ENCODE data around the gene SZT2.

The SZT2 gene

DNA sequence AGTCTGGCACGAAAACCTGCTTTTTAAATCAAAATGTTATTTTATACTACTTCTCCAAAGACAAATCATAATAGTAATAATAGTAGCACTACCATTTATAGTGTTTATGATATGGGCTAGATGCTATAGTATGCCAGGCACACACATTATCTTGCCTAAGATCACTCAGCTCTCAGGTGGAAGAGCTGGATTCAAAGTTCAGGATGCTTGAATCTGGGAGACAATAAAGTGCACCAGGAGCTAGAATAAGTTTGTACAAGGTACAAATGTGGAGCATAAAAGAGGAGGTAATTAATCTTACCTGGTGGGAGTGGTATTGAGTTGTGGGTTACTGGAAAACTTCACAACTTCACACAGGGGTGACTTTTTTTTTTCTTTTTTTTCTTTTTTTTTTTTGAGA, 11.9 kb upstream of the SZT2 start:
- Histone ChIP-seq H3K9me3 (ENCODE audit: insufficient read depth, low read length) (no peaks in the 10 kb centered on the region), H3K4me1 (ENCODE audit: insufficient read depth, insufficient read length) (no peaks in the 10 kb centered on the region), H3K36me3 (ENCODE audit: insufficient read depth, insufficient read length, low read length) (peaks cover 32% of the 10 kb centered on the region), H3K9ac (ENCODE audit: insufficient read length, low read depth) (no peak overlapping the region), H3K4me3 (ENCODE audit: insufficient read length, low read depth) (no peak overlapping the region), H3K27me3 (ENCODE audit: insufficient read depth, insufficient read length) (no peaks in the 10 kb centered on the region)
- TF ChIP-seq ZNF274 (IDR thresholded peaks at IDR 0.05; ENCODE audit: low read depth, low read length) (no peak), YY1 (IDR thresholded peaks at IDR 0.05; ENCODE audit: insufficient read depth, insufficient read length) (no peak), SUZ12 (IDR thresholded peaks at IDR 0.05; ENCODE audit: extremely low read depth, insufficient read depth, insufficient read length) (no peak)
- no peak for DNase-seq (ENCODE audit: low read depth, low spot score)

DNA sequence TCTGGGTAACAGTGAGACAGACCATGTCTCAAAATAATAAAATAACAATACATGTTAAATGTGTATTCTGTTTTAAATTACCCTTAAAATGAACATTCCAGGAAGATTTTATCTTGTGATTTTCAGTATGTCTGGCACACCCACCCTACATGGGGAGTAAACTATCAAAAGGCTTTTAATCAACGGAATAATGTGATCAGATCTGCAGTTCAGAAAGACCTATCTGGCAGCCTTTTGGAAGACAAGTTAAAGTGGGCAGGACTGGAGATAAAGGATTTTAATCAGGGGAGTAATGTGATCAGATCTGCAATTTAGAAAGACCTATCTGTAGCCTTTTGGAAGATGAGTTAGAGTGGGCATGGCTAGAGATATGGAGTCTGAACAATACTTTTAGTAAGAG, 10.2 kb upstream of the SZT2 start:
- TF ChIP-seq SUZ12 (IDR thresholded peaks at IDR 0.05; ENCODE audit: extremely low read depth, insufficient read depth, insufficient read length) (no peak), ZNF274 (IDR thresholded peaks at IDR 0.05; ENCODE audit: low read depth, low read length) (no peak), YY1 (IDR thresholded peaks at IDR 0.05; ENCODE audit: insufficient read depth, insufficient read length) (no peak)
- no peak for DNase-seq (ENCODE audit: low read depth, low spot score)
- Histone ChIP-seq H3K36me3 (ENCODE audit: insufficient read depth, insufficient read length, low read length) (peaks cover 49% of the 10 kb centered on the region), H3K4me3 (ENCODE audit: insufficient read length, low read depth) (no peak overlapping the region), H3K9me3 (ENCODE audit: insufficient read depth, low read length) (no peaks in the 10 kb centered on the region), H3K27me3 (ENCODE audit: insufficient read depth, insufficient read length) (no peaks in the 10 kb centered on the region), H3K9ac (ENCODE audit: insufficient read length, low read depth) (no peak overlapping the region), H3K4me1 (ENCODE audit: insufficient read depth, insufficient read length) (no peaks in the 10 kb centered on the region)

DNA sequence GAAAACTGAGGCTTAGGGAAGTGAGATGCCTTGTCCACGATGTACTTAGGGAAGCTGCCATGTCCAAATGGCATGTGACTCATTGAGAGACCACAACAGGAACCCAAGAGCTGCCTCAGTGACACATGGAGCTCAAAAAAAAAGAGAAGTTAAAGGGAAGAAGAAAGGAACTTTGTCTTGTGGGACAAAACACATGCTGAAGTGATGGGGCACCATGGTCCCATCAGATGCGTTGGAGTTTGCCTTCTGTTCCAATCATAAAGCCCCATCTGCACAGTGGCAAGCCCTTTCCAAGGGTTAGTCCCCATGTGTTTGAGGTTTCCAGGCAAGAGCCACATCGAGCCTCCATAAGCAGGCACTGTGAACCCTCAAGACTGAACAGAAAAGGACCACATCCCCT, 8.1 kb upstream of the SZT2 start:
- no peaks in the 10 kb centered on the region for H3K27me3 ChIP-seq (ENCODE audit: insufficient read depth, insufficient read length)
- no peaks in the 10 kb centered on the region for H3K4me1 ChIP-seq (ENCODE audit: insufficient read depth, insufficient read length)
- no peaks in the 10 kb centered on the region for H3K9me3 ChIP-seq (ENCODE audit: insufficient read depth, low read length)
- DNase-seq (ENCODE audit: low read depth, low spot score), result no peak
- H3K36me3 ChIP-seq (ENCODE audit: insufficient read depth, insufficient read length, low read length), result peaks cover 66% of the 10 kb centered on the region
- no peak overlapping the region for H3K9ac ChIP-seq (ENCODE audit: insufficient read length, low read depth)
- H3K4me3 ChIP-seq (ENCODE audit: insufficient read length, low read depth), result no peak overlapping the region
- TF ChIP-seq ZNF274 (IDR thresholded peaks at IDR 0.05; ENCODE audit: low read depth, low read length) (no peak), YY1 (IDR thresholded peaks at IDR 0.05; ENCODE audit: insufficient read depth, insufficient read length) (no peak), SUZ12 (IDR thresholded peaks at IDR 0.05; ENCODE audit: extremely low read depth, insufficient read depth, insufficient read length) (no peak)

DNA sequence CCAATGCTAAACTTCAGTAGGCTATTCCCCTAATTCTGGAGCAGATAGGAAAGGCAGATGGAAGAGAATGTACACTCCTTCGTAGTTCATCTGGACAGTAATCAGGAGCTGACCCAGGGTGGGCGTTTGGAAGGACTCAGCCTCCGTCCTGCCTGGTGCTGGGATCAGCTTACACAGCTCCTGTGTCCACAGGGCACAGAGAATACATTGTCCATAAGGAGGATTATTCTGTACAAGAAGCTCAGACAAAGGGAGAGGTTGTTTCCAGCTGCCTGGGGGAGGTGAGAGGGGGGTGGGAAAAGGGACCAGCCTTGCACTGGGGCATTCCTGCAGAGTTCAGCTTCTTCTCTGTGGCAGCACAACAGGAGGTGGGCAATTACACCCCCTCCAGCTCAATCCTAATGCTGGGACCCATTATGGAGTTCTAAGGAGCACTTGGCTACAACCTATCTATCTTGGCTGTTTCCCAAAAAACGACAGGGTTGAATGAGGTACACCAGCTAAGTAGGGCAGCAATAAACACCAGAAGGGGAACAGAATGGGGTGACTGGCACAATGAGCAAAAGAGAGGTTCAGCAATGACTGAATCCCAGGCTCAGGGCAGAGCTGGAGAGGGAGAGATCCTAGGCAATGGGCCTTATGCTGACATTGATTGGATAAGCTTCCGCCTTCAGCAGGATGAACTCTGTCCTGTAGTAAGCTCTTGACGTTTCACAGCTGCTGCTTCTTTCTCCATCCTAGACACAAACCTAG, 7.5 kb upstream of the SZT2 start:
- Histone ChIP-seq H3K27me3 (ENCODE audit: insufficient read depth, insufficient read length) (no peaks in the 10 kb centered on the region), H3K4me3 (ENCODE audit: insufficient read length, low read depth) (no peak overlapping the region), H3K9ac (ENCODE audit: insufficient read length, low read depth) (no peak overlapping the region), H3K4me1 (ENCODE audit: insufficient read depth, insufficient read length) (no peaks in the 10 kb centered on the region), H3K36me3 (ENCODE audit: insufficient read depth, insufficient read length, low read length) (peaks cover 72% of the 10 kb centered on the region), H3K9me3 (ENCODE audit: insufficient read depth, low read length) (no peaks in the 10 kb centered on the region)
- no peak for DNase-seq (ENCODE audit: low read depth, low spot score)
- TF ChIP-seq SUZ12 (IDR thresholded peaks at IDR 0.05; ENCODE audit: extremely low read depth, insufficient read depth, insufficient read length), result no peak
- TF ChIP-seq YY1 (IDR thresholded peaks at IDR 0.05; ENCODE audit: insufficient read depth, insufficient read length), result no peak
- no peak for TF ChIP-seq ZNF274 (IDR thresholded peaks at IDR 0.05; ENCODE audit: low read depth, low read length)

DNA sequence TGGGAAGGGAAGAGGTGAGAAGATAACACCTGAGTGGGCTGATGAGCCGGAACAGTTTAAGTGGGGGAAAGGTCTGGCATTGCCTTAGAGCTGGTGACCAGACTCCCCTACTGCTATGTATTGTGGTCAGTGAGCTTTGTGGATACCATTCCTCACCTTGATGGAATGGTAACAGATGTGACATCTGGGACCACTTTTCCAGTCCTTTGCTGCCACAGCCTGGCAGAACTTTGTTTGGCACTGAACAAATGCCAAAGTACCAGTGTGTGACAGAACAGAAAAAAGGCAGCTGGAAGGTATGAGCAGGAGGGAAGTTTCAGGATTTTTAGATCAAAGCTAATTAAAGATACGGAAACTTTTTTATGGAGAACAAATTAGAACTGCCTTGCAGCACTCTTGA, 6.2 kb upstream of the SZT2 start:
- H3K9me3 ChIP-seq (ENCODE audit: insufficient read depth, low read length), result no peaks in the 10 kb centered on the region
- H3K27me3 ChIP-seq (ENCODE audit: insufficient read depth, insufficient read length), result no peaks in the 10 kb centered on the region
- H3K4me1 ChIP-seq (ENCODE audit: insufficient read depth, insufficient read length), result peaks cover 4% of the 10 kb centered on the region
- DNase-seq (ENCODE audit: low read depth, low spot score), result no peak
- no peak overlapping the region for H3K4me3 ChIP-seq (ENCODE audit: insufficient read length, low read depth)
- TF ChIP-seq YY1 (IDR thresholded peaks at IDR 0.05; ENCODE audit: insufficient read depth, insufficient read length) (no peak), SUZ12 (IDR thresholded peaks at IDR 0.05; ENCODE audit: extremely low read depth, insufficient read depth, insufficient read length) (no peak), ZNF274 (IDR thresholded peaks at IDR 0.05; ENCODE audit: low read depth, low read length) (no peak)
- peaks cover 80% of the 10 kb centered on the region for H3K36me3 ChIP-seq (ENCODE audit: insufficient read depth, insufficient read length, low read length)
- H3K9ac ChIP-seq (ENCODE audit: insufficient read length, low read depth), result no peak overlapping the region

DNA sequence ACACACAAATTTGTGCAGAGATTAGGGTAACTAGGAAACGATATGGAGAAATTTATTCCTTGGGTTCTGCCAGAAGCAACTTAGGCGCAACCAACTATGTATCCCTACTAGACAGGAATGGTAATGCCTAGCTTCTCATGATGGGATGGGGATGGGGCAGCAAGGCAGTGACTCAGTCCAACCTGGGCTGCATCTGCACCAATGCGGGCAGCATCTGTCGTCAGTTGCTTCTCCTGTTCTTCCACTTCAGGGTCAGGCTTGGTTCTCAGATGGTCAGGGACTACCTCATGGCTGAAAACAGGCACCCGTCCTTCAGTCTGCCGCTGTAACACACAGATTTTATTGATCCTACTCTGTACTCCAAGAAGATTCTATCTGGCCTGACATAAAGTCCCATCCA, 3.0 kb upstream of the SZT2 start:
- Histone ChIP-seq H3K4me1 (ENCODE audit: insufficient read depth, insufficient read length) (peaks cover 8% of the 10 kb centered on the region), H3K36me3 (ENCODE audit: insufficient read depth, insufficient read length, low read length) (peaks cover 71% of the 10 kb centered on the region), H3K9me3 (ENCODE audit: insufficient read depth, low read length) (no peaks in the 10 kb centered on the region), H3K27me3 (ENCODE audit: insufficient read depth, insufficient read length) (no peaks in the 10 kb centered on the region), H3K4me3 (ENCODE audit: insufficient read length, low read depth) (no peak overlapping the region), H3K9ac (ENCODE audit: insufficient read length, low read depth) (no peak overlapping the region)
- DNase-seq (ENCODE audit: low read depth, low spot score), result no peak
- TF ChIP-seq YY1 (IDR thresholded peaks at IDR 0.05; ENCODE audit: insufficient read depth, insufficient read length) (no peak), SUZ12 (IDR thresholded peaks at IDR 0.05; ENCODE audit: extremely low read depth, insufficient read depth, insufficient read length) (no peak), ZNF274 (IDR thresholded peaks at IDR 0.05; ENCODE audit: low read depth, low read length) (no peak)

DNA sequence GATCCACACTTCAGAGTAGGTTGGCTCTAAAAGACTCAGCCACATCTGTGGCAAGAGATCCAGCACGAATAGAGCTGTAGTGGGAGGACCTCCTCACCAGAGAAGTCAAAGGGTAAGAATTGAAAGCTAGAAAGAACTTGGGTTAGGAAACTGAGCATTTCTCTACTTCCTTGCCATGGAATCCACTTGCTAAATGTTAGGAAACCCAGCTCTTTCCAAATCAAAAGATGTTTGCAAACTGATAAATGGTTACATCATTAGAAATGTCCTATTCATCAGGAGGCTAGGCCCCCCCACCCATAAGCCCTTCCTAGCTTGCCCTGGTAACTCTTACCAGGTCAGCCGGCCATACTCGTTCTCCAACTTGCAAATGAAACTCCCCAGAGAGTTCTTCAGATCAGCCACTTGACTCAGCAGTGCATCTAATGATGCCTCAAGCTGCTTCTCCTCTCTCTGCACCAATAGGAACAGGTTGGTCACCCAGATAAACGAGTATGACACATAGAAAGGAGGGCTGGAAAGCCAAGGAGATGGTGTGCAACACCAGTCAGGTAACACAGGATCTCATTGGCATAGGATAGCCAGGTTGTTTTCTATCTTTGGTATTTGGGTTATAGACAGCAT, 1.6 kb upstream of the SZT2 start:
- TF ChIP-seq YY1 (IDR thresholded peaks at IDR 0.05; ENCODE audit: insufficient read depth, insufficient read length), result no peak
- TF ChIP-seq SUZ12 (IDR thresholded peaks at IDR 0.05; ENCODE audit: extremely low read depth, insufficient read depth, insufficient read length), result no peak
- TF ChIP-seq ZNF274 (IDR thresholded peaks at IDR 0.05; ENCODE audit: low read depth, low read length), result no peak
- no peaks in the 10 kb centered on the region for H3K27me3 ChIP-seq (ENCODE audit: insufficient read depth, insufficient read length)
- DNase-seq (ENCODE audit: low read depth, low spot score), result no peak
- H3K4me1 ChIP-seq (ENCODE audit: insufficient read depth, insufficient read length), result peaks cover 8% of the 10 kb centered on the region
- peak overlapping the region; percentile 91 for H3K9ac ChIP-seq (ENCODE audit: insufficient read length, low read depth)
- H3K9me3 ChIP-seq (ENCODE audit: insufficient read depth, low read length), result no peaks in the 10 kb centered on the region
- peaks cover 57% of the 10 kb centered on the region for H3K36me3 ChIP-seq (ENCODE audit: insufficient read depth, insufficient read length, low read length)
- no peak overlapping the region for H3K4me3 ChIP-seq (ENCODE audit: insufficient read length, low read depth)
